Ascending aorta (tissue), 2 donors: Measurements from ENCODE around the gene PAPPA2. TPM values are rescaled to one million over a fixed set of nuclear protein-coding genes. Genes with fewer than 3 reads are reported as not detected.

Source experiments
- DNase-seq, 2 donors: peaks; one replicate each; pipeline ENCODE4 v3.0.0-alpha.2; 2019; ENCODE audit warnings: low spot score in 2 of 2
- H3K27ac ChIP-seq, 2 donors: fragments of 200-600 bp; sonication (generic); one replicate each; pipeline ENCODE4 v1.5.1; 2016 to 2017; ENCODE audit warnings: mild to moderate bottlenecking in 1 of 2
- H3K27me3 ChIP-seq: fragments of 200-600 bp; sonication (generic); one replicate; pipeline ENCODE4 v1.5.1; 2017
- H3K36me3 ChIP-seq, 2 donors: fragments of 200-600 bp; sonication (generic); one replicate each; pipeline ENCODE4 v1.5.1; 2016
- H3K4me1 ChIP-seq, 2 donors: fragments of 200-600 bp; sonication (generic); one replicate each; pipeline ENCODE4 v1.5.1; 2016 to 2017; ENCODE audit warnings: mild to moderate bottlenecking in 1 of 2
- H3K4me3 ChIP-seq, 2 donors: fragments of 200-600 bp; sonication (generic); one replicate each; pipeline ENCODE4 v1.5.1; 2016 to 2017; ENCODE audit warnings: mild to moderate bottlenecking in 1 of 2
- H3K9me3 ChIP-seq, 2 donors: fragments of 200-600 bp; sonication (generic); one replicate each; pipeline ENCODE4 v1.5.1; 2016
- CTCF ChIP-seq, 3 experiments: fragments of 200-600 bp in 2 of 3; fragments of 450-650 bp in 1 of 3; sonication (generic) in 2 of 3; IDR thresholded peaks; one replicate each; pipeline ENCODE4 v1.5.1; 2016 to 2019; ENCODE audit warnings: antibody characterized with exemption in 3 of 3, mild to moderate bottlenecking in 1 of 3, moderate library complexity in 1 of 3
- intact Hi-C: fragments of 100-400 bp; cut with DNase I; formaldehyde crosslinking; loops from one replicate; pipeline ENCODE4 v1.15.1; 2023
- total RNA-seq: library from RNA; depleted of rRNA; stranded (reverse); fragments of >200 nt; gene quantifications from one replicate; pipeline ENCODE4 v1.1.0, GENCODE V29; 2016

Gene PAPPA2
- total RNA-seq, 1 donor from 2014 or later, result 2.9 TPM

GRCh38 chr1:176852124-176852523, 389.1 kb downstream of the PAPPA2 start:
- no peaks in the 10 kb centered on the region for H3K27me3 ChIP-seq
- no peaks in the 10 kb centered on the region for H3K4me1 ChIP-seq
- TF ChIP-seq CTCF (IDR thresholded peaks at IDR 0.05), result no peak
- H3K27ac ChIP-seq, result no peak overlapping the region
- intact Hi-C loops, result no loop called here
- no peaks in the 10 kb centered on the region for H3K9me3 ChIP-seq
- H3K36me3 ChIP-seq, result no peaks in the 10 kb centered on the region
- DNase-seq, result no peak
- H3K4me3 ChIP-seq, result no peak overlapping the region

GRCh38 chr1:176853503-176853902, 390.5 kb downstream of the PAPPA2 start:
- TF ChIP-seq CTCF (IDR thresholded peaks at IDR 0.05), result no peak

GRCh38 chr1:176854121-176854520, 391.1 kb downstream of the PAPPA2 start:
- H3K36me3 ChIP-seq, result no peaks in the 10 kb centered on the region
- DNase-seq, result no peak
- no peak overlapping the region for H3K4me3 ChIP-seq
- TF ChIP-seq CTCF (IDR thresholded peaks at IDR 0.05), result no peak
- intact Hi-C loops, result no loop called here
- H3K27ac ChIP-seq, result no peak overlapping the region
- H3K4me1 ChIP-seq, result no peaks in the 10 kb centered on the region
- no peaks in the 10 kb centered on the region for H3K9me3 ChIP-seq
- no peaks in the 10 kb centered on the region for H3K27me3 ChIP-seq

More at GRCh38 chr1:176853503-176853902, 390.5 kb downstream of the PAPPA2 start:
- DNase-seq, result no peak
- Histone ChIP-seq H3K27me3 (no peaks in the 10 kb centered on the region), H3K36me3 (no peaks in the 10 kb centered on the region), H3K27ac (no peak overlapping the region), H3K4me3 (no peak overlapping the region), H3K9me3 (no peaks in the 10 kb centered on the region), H3K4me1 (no peaks in the 10 kb centered on the region)
- intact Hi-C loops, result no loop called here

GRCh38 chr1:176854758-176855745, 392.1 kb downstream of the PAPPA2 start:
- Histone ChIP-seq H3K4me3 (no peak overlapping the region), H3K9me3 (no peaks in the 10 kb centered on the region), H3K27me3 (no peaks in the 10 kb centered on the region), H3K27ac (no peak overlapping the region), H3K36me3 (no peaks in the 10 kb centered on the region), H3K4me1 (no peaks in the 10 kb centered on the region)
- TF ChIP-seq CTCF (IDR thresholded peaks at IDR 0.05), result no peak
- no peak for DNase-seq
- intact Hi-C loops, result no loop called here

- H3K4me1 ChIP-seq, result no peaks in the 10 kb centered on the region
- H3K27me3 ChIP-seq, result no peaks in the 10 kb centered on the region
- no peak for DNase-seq
- no peak overlapping the region for H3K4me3 ChIP-seq
- intact Hi-C loops, result no loop called here
- no peak for TF ChIP-seq CTCF (IDR thresholded peaks at IDR 0.05)
- H3K36me3 ChIP-seq, result no peaks in the 10 kb centered on the region
- H3K27ac ChIP-seq, result no peak overlapping the region
- no peaks in the 10 kb centered on the region for H3K9me3 ChIP-seq
These were observed 394.7 kb downstream of the PAPPA2 start for GRCh38 chr1:176857632-176858031.
